KMS-11 (cell line): ENCODE results near the gene R3HCC1L.
"Not testable (repeated sequence)": the region's sequence is repeated elsewhere in the genome, so short reads cannot be mapped to it uniquely, and the experiment has no call there.

Source experiments
- H2AFZ ChIP-seq: fragments of 200-600 bp; sonication (generic); 2 replicates; pipeline ENCODE4 v1.6.1; 2016; ENCODE audit warnings: antibody characterized with exemption, mixed run types, low read depth
- H3K27ac ChIP-seq: fragments of 200-600 bp; sonication (generic); 2 replicates; pipeline ENCODE4 v1.6.1; 2016; ENCODE audit warnings: mild to moderate bottlenecking, mixed run types
- H3K27me3 ChIP-seq: fragments of 200-600 bp; sonication (generic); 2 replicates; pipeline ENCODE4 v1.6.1; 2017; ENCODE audit warnings: mild to moderate bottlenecking, low read depth, mixed run types, moderate library complexity; ENCODE audit not compliant: insufficient read depth
- H3K36me3 ChIP-seq: fragments of 200-600 bp; sonication (generic); 2 replicates; pipeline ENCODE4 v1.6.1; 2017; ENCODE audit warnings: mild to moderate bottlenecking, mixed run types; ENCODE audit not compliant: insufficient read depth
- H3K4me1 ChIP-seq: fragments of 200-600 bp; sonication (generic); 2 replicates; pipeline ENCODE4 v1.6.1; 2016; ENCODE audit warnings: mild to moderate bottlenecking, low read depth, mixed run types; ENCODE audit not compliant: poor library complexity, severe bottlenecking
- H3K4me2 ChIP-seq: fragments of 200-600 bp; sonication (generic); 2 replicates; pipeline ENCODE4 v1.7.0; 2016; ENCODE audit warnings: mild to moderate bottlenecking, mixed run types
- H3K4me3 ChIP-seq: fragments of 200-600 bp; sonication (generic); IDR thresholded peaks from 2 replicates; pipeline ENCODE4 v1.6.1; 2017; ENCODE audit warnings: low read depth, low read length, mixed read lengths; ENCODE audit not compliant: insufficient read depth
- H3K79me2 ChIP-seq: fragments of 200-600 bp; sonication (generic); 2 replicates; pipeline ENCODE4 v1.6.1; 2016; ENCODE audit warnings: low read depth, mixed run types; ENCODE audit not compliant: insufficient read depth
- H3K9ac ChIP-seq: fragments of 200-600 bp; sonication (generic); 2 replicates; pipeline ENCODE4 v1.6.1; 2016; ENCODE audit warnings: mild to moderate bottlenecking, mixed run types
- H4K20me1 ChIP-seq: fragments of 200-600 bp; sonication (generic); 2 replicates; pipeline ENCODE4 v1.6.1; 2016; ENCODE audit warnings: mild to moderate bottlenecking, mixed run types; ENCODE audit not compliant: insufficient read depth
- TF ChIP-seq, protein P1 (sequence below): fragments of 200-600 bp; sonication (generic); conservative IDR thresholded peaks from 2 replicates; pipeline ENCODE4 v1.6.1; 2017; ENCODE audit warnings: low read depth, mild to moderate bottlenecking, antibody characterized with exemption, low read length, moderate library complexity, mixed read lengths

The R3HCC1L gene

DNA sequence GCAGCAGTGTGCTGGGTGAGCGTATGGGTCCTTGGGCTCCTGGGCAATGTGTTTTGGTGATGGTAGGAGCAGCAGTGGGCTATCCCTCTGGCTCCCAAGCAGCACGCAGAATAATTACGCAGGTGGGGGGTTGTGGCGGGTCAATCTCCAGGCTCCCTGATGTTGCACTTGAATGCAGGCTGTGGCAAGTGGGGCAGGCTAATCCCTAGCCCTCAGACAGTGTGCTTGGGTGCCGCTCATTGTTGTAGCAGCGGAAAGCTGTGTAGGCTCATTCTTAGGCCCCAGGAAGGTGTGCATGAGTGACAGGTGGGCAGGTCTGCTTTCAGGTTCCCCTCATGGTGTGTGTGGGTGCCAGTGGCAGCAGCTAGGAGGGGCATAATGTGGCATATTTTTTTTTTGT lies 89.4 kb downstream of the R3HCC1L start:
- Histone ChIP-seq H3K27me3 (no peaks in the 10 kb centered on the region), H3K4me3 (no peak overlapping the region), H3K36me3 (no peaks in the 10 kb centered on the region), H3K27ac (no peak overlapping the region), H3K4me2 (no peak overlapping the region), H3K9ac (no peak overlapping the region), H2AFZ (no peak overlapping the region), H4K20me1 (no peaks in the 10 kb centered on the region), H3K4me1 (no peaks in the 10 kb centered on the region), H3K79me2 (peaks cover 6% of the 10 kb centered on the region; the same call in 1 of the 2 replicates)
- TF ChIP-seq, protein P1, sequence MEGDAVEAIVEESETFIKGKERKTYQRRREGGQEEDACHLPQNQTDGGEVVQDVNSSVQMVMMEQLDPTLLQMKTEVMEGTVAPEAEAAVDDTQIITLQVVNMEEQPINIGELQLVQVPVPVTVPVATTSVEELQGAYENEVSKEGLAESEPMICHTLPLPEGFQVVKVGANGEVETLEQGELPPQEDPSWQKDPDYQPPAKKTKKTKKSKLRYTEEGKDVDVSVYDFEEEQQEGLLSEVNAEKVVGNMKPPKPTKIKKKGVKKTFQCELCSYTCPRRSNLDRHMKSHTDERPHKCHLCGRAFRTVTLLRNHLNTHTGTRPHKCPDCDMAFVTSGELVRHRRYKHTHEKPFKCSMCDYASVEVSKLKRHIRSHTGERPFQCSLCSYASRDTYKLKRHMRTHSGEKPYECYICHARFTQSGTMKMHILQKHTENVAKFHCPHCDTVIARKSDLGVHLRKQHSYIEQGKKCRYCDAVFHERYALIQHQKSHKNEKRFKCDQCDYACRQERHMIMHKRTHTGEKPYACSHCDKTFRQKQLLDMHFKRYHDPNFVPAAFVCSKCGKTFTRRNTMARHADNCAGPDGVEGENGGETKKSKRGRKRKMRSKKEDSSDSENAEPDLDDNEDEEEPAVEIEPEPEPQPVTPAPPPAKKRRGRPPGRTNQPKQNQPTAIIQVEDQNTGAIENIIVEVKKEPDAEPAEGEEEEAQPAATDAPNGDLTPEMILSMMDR = no peak

DNA sequence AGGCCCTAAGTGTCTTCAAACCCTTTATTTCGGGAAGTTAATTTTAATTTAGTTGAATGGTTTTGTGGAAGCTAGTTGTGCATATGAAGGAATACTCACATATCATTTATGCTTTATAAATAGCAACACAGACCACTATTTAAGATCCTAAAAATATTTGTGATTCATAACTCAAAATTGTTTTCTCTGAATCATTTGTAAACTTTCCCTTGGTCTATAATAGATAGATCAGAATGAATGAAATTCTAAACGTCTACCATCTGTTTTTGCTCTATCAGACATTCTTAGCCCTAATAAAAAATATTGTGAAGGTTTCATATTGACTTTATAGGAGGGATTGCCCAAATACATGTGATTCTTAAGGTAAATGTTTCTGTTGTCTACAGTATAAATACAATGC lies 90.1 kb downstream of the R3HCC1L start:
- Histone ChIP-seq H3K36me3 (no peaks in the 10 kb centered on the region), H3K27me3 (no peaks in the 10 kb centered on the region), H3K4me2 (no peak overlapping the region), H3K4me1 (no peaks in the 10 kb centered on the region), H3K27ac (no peak overlapping the region), H4K20me1 (no peaks in the 10 kb centered on the region), H2AFZ (no peak overlapping the region), H3K9ac (no peak overlapping the region), H3K4me3 (no peak overlapping the region), H3K79me2 (peaks cover 6% of the 10 kb centered on the region; the same call in 1 of the 2 replicates)
- TF ChIP-seq, protein P1 = no peak

DNA sequence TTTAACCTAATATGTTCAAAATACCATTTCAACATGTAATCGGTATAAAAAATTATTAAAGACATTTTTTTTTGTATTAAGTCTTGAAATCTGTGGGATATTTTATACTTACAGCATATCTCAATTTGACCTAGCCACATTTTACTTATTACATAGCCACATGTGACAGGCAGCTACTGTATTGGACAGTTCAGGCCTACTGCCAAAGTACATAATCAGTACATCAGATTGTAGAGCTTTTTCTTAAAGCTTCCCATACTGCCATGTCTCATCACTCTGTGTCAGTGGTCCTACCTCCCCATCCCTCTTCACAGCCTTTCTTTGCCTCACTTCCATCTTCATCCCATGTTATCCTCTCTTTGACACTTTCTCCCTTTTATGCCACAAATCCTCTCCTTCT lies 90.5 kb downstream of the R3HCC1L start:
- H3K4me2 ChIP-seq = no peak overlapping the region
- no peak overlapping the region for H3K27ac ChIP-seq
- H2AFZ ChIP-seq = no peak overlapping the region
- H3K36me3 ChIP-seq = no peaks in the 10 kb centered on the region
- no peaks in the 10 kb centered on the region for H3K4me1 ChIP-seq
- H3K4me3 ChIP-seq = no peak overlapping the region
- H4K20me1 ChIP-seq = no peaks in the 10 kb centered on the region
- H3K79me2 ChIP-seq = peaks cover 6% of the 10 kb centered on the region; the same call in 1 of the 2 replicates
- no peaks in the 10 kb centered on the region for H3K27me3 ChIP-seq
- no peak overlapping the region for H3K9ac ChIP-seq
- TF ChIP-seq, protein P1 = no peak

DNA sequence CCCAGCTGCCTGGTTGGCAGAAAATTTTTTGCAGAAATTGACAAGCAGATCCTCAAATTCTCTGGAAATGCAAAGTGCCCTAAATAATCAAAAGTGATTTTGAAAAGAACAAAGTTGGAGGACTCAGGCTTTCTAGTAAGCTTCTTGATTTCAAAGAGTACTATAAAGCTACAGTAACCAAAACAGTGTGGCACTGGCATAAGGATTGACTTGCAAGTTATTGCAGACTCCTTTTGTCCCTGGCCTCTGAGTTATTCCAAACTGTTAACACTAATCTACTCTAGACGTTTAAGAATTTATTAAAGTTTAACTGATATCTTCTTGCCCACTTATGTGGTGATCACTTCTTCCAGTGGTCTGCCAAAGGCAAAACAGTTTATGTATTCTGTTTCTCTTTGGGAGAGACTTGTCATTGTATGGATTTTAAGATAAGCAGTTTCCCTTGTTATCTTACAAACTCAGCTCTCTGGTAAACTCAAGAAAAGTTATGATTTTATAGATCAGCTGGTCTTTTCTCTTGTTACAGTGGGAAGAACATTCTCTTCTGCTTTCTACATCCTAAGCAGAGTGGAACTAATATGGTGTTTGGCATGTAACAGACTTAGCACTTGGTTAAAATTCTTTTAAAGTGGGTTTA lies 92.2 kb downstream of the R3HCC1L start:
- no peak overlapping the region for H3K27ac ChIP-seq
- peaks cover 6% of the 10 kb centered on the region; the same call in 1 of the 2 replicates for H3K79me2 ChIP-seq
- H3K4me3 ChIP-seq = no peak overlapping the region
- H2AFZ ChIP-seq = no peak overlapping the region
- H3K27me3 ChIP-seq = no peaks in the 10 kb centered on the region
- H4K20me1 ChIP-seq = no peaks in the 10 kb centered on the region
- no peaks in the 10 kb centered on the region for H3K36me3 ChIP-seq
- H3K4me2 ChIP-seq = no peak overlapping the region
- H3K4me1 ChIP-seq = no peaks in the 10 kb centered on the region
- TF ChIP-seq, protein P1 = no peak
- H3K9ac ChIP-seq = no peak overlapping the region

DNA sequence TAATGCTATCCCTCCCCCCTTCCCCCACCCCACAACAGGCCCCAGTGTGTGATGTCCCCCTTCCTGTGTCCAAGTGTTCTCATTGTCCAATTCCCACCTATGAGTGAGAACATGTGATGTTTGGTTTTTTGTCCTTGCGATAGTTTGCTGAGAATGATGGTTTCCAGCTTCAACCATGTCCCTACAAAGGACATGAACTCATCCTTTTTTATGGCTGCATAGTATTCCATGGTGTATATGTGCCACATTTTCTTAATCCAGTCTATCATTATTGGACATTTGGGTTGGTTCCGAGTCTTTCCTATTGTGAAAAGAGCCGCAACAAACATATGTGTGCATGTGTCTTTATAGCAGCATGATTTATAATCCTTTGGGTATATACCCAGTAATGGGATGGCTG lies 93.3 kb downstream of the R3HCC1L start:
- not testable (repeated sequence) for H3K4me1 ChIP-seq, H3K9ac ChIP-seq, H2AFZ ChIP-seq, H3K27me3 ChIP-seq, H3K79me2 ChIP-seq, H3K36me3 ChIP-seq, H3K4me3 ChIP-seq, H3K27ac ChIP-seq, H3K4me2 ChIP-seq, H4K20me1 ChIP-seq

DNA sequence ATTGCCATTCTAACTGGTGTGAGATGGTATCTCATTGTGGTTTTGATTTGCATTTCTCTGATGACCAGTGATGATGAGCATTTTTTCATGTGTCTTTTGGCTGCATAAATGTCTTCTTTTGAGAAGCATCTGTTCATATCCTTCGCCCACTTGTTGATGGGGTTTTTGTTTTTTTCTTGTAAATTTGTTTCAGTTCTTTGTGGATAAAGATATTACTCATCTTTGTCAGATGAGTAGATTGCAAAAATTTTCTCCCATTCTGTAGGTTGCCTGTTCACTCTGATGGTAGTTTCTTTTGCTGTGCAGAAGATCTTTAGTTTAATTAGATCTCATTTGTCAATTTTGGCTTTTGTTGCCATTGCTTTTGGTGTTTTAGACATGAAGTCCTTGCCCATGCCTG lies 93.8 kb downstream of the R3HCC1L start:
- H2AFZ ChIP-seq, H3K4me1 ChIP-seq, H3K4me2 ChIP-seq, H3K27me3 ChIP-seq, H3K36me3 ChIP-seq, H4K20me1 ChIP-seq, H3K9ac ChIP-seq, H3K4me3 ChIP-seq, H3K27ac ChIP-seq, H3K79me2 ChIP-seq: not testable (repeated sequence)
